HG02642 (cell line): Measurements from ENCODE around the gene HS3ST2.

Experiments used
- ATAC-seq: cut with Tn5 transposase; IDR thresholded peaks from one replicate; pipeline ENCODE4 v1.9.1; 2021; ENCODE audit warnings: mild to moderate bottlenecking; ENCODE audit not compliant: unreplicated experiment, poor library complexity

HS3ST2 gene

DNA sequence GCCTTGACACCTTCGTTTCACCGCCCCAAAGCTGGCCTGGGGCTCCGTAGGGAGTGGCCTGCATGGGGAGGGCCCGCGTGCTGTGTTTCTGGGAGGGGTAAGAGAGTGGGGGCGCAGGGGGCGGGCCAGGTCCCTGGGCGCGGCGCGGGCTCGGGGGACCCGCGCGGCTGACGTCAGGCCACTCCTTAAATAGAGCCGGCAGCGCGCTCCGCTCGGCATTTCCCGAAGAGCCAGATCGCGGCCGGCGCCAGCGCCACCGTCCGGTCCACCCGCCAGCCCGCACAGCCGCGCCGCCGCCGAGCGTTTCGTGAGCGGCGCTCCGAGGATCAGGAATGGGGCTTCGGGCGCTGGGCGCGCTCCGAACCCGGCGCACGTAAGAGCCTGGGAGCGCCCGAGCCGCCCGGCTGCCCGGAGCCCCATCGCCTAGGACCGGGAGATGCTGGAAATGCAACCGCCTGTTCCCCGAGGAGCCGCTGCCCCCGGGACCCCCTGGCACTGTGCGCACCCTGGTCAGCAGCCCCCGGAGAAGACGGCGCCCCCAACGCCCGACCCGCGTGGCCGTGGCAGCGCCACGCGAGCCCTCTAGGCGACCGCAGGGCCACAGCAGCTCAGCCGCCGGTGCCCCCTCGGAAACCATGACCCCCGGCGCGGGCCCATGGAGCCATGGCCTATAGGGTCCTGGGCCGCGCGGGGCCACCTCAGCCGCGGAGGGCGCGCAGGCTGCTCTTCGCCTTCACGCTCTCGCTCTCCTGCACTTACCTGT is at the start of gene HS3ST2:
TSS of gene HS3ST2 (plus strand) at position 215 of the 763 bp plus-strand sequence. CDS start at position 664, 449 bp downstream.
- no peak for ATAC-seq

DNA sequence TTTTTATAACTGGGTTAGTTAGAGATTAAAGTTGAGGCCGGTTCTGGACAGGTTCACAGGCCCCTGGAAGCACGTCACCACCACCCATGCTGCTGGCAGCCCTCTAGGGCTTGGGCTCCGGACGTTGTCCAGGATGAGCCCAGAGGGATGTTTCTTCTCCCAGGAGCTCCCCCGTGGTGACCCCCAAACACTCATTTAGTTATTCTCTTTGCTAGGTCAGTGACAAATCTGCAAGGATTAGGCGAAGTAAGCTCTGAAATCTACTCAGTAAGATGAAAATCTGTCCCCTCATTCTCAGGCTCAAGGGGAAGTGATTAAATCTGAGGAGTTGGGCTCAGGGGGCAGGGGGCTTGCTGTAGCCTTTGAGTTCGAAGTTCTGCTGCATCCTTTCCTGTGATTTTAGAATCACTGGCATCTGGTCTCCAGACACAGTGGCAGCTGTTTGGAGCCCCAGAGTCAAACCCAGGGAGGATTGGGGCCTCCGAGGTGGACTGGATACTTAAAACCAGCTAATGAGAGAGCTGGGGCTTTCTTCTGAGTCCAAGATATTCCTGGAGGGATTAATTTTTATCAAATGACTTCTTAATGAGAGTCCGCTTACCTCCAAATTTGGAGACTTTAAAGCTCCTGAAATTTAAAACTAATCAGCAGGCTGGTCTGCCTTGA is 49.2 kb upstream of the HS3ST2 start:
- ATAC-seq: no peak

DNA sequence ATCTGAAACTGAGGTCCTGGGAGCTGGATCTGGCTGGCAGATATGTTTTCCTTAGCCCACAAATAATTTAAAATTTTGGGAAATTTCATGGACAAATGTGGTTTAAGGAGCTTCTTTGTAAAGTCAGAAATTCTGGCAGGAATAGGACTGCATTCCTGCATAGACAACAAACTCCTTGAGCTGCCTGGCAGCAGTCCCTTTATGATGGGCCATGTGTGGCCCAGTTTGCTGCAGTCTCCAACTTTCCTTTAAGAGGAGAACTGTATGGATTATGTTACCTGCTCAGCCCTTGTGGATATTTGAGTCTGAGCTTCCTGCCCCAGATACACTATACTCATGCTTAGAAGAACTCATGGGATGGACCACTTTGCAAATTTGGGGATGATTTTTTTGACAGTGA is 48.5 kb upstream of the HS3ST2 start:
- ATAC-seq: no peak

DNA sequence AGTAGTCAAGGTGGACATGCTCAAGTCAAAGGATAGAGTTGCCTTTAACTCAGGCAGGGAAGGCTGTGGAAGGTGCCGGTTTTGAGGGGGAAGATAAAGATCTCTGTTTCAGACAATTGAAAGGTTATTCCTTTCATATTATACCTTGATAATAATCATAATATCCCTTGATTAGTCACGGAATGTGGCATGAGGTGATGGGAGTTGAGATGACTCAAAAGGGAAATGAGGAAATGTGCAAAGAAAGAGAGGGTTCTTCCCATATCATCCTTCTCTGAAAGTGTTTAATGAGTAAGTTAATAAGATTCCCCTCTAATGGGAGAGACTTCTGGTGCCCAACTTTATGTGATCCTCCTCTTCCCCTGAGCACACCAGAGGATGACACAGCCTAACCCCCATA is 43.1 kb upstream of the HS3ST2 start:
- no peak for ATAC-seq

DNA sequence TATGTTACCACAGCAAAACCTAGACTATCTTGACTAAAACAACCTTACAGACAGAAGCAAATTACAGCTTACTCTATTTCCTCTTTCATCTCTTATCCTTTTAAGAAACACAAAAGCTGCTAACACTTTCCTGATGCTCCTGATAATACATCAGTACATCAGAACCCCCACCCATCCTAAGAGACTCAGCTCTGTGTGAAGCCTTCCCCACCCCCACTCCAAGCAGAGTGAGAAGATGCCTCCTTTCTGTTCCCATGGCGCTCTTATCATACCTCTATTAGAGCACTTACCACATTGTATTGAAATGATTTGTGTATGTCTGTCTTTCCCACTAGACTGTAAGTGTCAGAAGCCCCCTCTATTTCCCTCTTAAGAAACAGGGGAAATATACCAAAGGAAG is 42.4 kb upstream of the HS3ST2 start:
- ATAC-seq: no peak

DNA sequence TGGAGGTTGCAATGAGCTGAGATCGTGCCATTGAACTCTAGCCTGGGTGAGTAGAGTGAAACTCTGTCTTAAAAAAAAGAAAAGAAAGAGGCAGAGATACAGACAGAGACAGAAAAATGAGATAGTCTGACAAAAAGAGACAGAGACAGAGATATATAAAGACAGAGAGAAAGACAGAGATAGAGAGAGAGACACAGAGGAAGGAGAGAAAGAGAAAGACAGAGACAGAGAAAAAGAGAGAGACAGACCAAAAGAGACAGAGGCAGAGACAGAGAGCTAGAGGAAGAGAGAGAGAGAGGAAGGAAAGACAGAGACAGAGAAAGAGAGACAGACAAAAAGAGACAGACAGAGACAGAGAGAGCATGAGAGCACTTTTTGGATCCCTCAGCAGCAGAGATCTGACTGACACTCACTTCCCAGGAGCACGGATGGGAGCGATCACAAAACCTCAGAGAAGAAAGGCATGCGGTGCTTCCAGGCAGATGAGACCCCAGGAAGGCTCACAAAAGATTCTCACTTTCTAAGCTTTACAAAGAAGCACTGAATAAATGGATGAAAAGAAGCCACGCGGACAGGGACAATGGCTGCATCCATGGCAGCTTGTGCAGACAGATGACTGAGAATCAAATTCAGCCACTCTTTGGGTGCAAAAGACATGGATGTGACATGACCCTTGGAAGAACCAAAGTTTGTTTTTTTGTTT is 38.6 kb upstream of the HS3ST2 start:
- ATAC-seq: no peak

DNA sequence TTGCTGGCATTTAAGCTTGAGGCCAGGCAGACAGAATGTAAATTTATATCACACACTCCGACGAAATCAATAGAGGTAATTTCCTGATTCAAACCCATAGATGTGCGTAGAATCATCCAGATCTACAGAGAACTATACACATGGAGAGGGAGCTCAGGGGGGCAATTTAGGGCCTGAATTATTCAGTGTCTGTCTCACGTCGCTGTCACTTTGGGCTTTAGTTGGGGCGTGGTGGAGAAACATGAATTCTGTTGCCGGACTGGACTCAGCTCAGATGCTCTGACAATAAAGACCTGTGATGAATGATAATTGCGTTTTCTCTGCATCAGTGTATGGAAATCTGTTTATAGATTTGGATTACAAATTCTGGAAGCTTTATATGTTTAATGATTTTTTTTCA is 32.5 kb upstream of the HS3ST2 start:
- no peak for ATAC-seq

DNA sequence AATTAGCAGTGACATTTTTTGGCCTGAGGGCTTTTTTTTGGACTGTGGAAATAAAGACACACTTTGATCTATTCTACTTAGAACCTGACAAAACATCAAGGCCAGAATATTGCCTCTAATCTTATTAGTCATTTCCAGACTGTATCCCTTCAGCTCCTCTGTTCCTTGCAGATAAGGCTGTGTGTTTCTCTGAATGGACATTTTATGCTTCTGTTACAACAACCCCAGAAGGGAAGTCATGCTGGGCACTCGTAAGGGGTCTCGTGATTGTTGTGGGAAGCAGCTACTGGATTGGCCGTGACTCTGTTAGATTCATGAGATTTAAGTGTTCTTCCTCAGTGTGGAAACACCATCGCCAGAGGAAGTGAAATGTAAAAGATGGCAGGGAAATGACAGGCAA is 31.6 kb upstream of the HS3ST2 start:
- ATAC-seq: no peak

DNA sequence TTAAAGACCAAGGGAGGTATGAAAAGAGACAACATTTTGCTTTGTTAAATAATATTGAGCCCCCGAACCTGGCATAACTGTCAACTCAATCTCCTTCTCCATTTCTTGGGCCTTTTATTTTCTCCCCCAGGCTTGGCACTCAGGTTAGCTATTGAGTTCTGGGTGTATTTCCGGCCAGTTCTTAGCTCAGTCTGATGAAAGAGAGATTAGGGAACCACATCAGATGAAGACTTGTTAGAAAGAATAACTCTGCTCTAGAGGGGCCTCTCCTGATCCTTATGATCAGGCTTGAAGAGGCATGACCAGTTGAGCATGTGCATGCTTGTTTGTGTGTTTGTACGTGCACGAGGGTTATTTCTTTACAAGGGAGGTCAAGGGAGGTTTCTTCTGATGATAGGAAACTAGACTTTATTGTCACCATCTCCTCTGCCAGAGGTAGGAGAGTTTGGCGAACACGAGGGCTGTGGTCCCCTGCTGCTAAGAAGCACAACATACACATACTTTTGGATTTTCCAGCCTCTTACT is 29.2 kb upstream of the HS3ST2 start:
- ATAC-seq: no peak

DNA sequence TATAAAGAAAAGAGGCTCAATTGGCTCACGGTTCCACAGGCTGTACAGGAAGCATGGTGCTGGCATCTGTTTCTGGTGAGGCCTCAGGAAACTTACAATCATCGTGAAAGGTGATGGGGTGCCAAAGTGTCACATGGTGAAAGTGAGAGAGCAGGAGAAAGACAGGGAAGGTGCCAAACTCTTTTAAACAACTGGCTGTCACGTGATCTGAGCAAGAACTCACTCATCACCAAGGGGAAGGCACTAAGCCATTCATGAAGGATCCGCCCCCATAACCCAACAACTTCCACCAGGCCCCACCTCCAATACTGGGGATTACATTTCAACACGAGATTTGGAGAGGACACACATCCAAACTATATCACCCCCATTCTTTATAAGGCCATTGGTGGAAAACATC is 28.4 kb upstream of the HS3ST2 start:
- ATAC-seq: no peak

DNA sequence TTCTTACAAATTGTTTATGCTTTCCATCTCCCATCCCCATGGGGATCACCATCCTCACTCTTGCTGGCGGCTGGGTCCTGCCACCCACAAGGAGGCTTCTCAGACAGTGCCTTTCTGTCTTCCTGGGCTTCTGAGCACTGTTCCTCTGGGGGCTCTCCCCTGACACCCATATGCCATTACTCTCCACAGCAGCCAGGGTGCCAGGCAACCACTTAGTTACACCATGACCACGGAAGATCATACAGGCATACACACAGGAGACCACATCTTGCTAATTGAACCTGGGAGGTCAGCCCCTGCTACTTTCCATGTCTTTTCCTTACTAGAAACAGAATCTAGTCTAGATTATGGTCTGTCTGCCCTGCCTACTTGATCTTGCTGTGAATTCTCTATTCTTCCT is 27.7 kb upstream of the HS3ST2 start:
- no peak for ATAC-seq

DNA sequence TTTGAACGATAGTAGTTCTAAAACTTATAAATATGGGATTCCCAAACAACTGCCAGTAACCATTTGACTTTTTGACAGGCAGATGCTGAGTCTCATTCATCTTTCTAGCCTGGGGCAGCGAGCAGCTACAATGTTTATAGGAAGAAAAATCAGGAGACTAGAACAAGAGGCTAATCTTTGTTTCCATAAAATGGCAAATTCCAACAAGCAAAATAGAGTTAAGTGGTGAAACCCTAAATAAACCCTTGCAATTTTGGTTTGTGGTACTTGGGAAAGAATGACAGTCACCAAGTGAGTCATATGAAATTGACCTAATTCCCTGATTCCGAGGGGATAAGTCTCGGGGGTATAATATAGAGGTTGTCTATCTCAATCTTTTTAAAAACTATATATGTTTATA is 27.3 kb upstream of the HS3ST2 start:
- no peak for ATAC-seq

DNA sequence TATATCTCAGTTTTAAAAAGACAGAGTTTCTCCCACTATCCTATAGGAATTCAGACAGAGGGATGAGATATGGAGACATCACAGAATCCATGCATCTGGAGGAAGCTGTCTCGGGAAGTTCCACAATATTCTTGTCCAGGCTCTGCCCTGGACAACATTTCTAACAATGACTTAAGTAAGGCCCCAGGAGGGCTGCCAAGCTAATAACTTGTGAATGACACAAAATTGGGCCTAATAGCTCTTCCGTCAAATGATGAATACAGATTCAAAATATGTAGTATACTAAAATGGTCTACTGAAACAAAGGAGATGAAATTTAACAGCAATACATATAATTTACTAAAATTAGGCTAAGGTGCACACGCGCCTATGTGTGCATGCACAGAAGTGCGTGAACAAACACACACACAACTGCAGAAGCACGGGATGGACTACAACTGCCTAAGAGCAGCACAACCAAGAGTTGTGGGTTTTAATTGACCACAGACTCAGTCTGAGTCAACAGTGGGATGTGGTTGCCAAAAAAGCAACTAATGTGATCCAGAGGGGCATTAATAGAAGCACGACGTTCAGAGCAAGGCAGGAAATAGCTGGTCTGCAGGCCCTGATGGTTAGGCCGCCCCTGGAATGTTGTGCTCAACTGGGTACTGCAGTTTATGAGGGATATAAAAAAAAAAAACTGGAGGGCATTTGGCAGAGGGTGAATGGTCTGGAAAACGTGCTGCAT is 26.3 kb upstream of the HS3ST2 start:
- no peak for ATAC-seq

DNA sequence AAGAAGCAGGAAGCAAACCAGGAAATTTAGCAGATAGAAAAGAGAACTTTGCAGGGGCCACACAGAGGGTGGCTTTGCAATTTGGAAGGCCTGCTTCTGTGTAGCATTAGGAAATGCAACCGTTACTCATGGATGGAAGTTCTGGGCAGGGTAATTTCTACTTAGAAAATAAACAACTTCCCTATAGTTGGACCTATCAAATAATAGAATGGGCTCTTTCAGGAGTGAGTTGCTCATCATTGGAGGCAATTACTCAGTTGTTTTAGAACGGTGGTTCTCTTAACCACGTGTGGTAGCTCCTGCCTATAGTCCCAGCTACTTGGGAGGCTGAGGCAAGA is 25.8 kb upstream of the HS3ST2 start:
- no peak for ATAC-seq

DNA sequence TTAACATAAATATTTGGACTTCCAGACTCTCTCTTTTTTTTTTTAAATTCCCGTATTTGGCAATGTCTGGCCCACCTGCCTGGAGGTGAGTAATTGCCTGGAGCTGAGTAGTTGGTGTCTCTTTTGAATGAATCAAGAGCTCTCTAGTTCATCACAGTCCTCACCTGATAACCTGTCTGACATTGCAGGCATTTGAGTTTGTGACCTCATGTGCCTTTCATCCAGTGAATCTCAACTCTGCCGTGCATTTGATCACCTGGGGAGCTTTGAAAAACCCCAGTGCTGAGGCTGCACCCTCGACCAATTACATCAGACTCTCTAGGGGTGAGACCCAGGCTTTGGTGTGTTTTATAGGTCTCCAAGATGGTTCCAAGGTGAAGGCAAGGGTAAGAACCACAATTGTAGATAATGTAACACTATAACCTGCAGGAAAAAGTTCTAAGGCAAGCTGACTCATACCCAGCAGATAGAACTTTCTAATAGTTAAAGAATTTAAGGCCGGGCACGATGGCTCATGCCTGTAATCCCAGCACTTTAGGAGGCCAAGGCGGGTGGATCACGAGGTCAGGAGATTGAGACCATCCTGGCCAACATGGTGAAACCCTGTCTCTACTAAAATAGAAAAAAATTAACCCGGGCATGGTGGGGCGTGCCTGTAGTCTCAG is 24.5 kb upstream of the HS3ST2 start:
- no peak for ATAC-seq

DNA sequence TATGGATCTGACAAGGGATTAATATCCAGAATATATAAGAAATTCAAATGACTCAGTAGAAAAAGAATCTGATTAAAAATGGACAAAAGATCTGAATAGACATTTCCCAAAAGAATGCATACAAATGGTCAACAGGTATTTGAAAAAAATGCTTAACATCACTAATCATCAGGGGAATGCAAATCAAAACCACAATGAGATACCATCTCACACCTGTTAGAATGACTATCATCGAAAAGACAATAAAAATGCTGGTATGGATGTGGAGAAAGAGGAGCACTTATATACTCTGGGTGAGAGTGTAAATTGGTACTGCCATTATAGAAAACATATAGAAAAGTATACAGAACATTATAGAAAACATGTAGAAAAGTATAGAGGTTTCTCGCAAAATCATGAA is 16.4 kb upstream of the HS3ST2 start:
- ATAC-seq: no peak

DNA sequence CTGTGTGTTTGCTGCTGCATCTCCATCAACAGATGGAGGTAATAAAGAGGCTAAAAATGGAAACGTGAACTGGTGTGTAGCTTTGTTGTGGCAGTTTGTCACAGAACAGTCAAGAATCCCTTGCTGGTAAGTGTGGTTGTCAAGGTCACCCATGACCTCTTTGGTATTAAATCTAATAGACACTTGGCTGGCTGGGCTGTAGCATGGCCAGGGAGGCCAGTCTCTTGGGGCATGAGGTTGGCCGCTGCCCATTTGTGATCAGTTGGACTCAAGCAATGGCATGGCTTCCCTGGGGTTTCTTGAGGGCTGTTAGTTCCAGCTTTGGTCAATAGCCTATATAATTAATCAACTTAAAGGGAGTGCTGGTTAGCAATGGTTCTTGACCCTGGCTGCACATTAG is 14.8 kb upstream of the HS3ST2 start:
- ATAC-seq: no peak

DNA sequence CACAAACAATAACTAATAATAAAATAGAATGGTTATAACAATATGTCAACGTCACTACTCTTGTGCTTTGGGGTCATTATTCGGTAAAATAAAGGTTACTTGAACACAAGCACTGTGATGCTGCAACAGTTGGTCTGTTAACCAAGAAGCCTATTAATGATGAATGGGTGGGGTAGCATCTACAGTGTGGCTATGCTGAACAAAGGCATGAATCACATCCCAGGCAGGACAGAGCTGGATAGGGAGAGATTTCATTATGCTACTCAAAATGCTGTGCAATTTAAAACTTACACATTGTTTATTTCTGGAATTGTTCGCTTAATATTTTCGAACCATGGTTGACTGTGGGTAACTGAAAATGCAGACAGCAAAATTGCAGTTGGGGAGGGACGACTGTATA is 9.1 kb upstream of the HS3ST2 start:
- ATAC-seq: no peak

DNA sequence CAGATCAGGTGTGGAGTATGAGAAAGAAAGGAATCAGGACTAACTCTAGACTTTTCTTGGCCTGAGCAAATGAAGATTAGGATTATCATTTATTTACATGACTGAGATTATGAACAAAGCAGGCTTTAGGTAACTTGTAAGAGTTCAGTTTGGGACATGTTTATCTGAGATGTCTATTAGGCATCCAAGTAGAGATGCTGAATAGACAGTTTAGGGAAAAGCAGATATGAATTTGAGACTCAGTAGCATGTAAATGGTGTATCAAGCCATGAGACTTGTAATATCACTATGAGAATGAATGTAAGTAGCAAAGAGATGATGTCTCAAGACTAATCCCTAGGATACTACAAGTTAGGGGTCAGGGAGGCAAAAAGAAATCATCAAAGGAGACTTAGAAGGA is 8.6 kb upstream of the HS3ST2 start:
- ATAC-seq: no peak

DNA sequence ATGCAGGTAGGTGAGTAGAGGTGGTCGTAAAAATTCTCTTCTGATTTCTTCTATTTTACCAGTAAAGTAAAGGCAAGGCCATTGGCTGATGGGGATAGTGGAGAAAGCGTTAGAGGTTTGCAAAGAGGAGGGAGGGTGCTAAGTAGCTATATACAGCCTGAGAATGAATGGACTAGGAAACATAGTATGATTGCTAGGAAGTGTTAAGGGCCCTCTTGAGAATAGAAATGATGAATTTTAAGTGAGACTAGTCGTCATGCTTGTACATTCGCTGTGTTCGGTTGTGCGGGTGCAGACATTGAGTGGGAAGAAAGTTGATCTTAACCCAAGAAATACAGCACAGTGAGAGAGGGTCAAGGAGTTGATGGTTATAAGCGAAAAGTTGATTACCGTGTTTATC is 7.2 kb upstream of the HS3ST2 start:
- no peak for ATAC-seq
